Calu3 (cell line): ENCODE measurements around the gene FOXK1. TPM values are rescaled to one million over a fixed set of nuclear protein-coding genes. Genes with fewer than 3 reads are reported as not detected.
A peak's percentile ranks its signal among the peaks of the same experiment; 100 is the strongest.

Source experiments
- BruUV-seq: library from RNA; stranded (reverse); fragments of 400-500 nt; replicated peaks from 2 replicates; lab custom pipeline; 2021; lab: Mats Ljungman, UMichigan
- CTCF ChIA-PET: fragments of 300-600 bp; sonication (Branson Sonifier 250); formaldehyde crosslinking; loops from one replicate; lab custom pipeline; 2022; ENCODE audit warnings: antibody characterized with exemption; lab: Charles Lee
- DNase-seq: peaks from one replicate; pipeline ENCODE4 v3.0.0; 2022
- H3K27ac Mint-ChIP-seq: one replicate; pipeline ENCODE4 v1.8.0; 2022; ENCODE audit warnings: mixed read lengths; ENCODE audit not compliant: unreplicated experiment
- H3K27me3 Mint-ChIP-seq: one replicate; pipeline ENCODE4 v1.8.0; 2022; ENCODE audit warnings: mixed read lengths; ENCODE audit not compliant: unreplicated experiment
- H3K36me3 Mint-ChIP-seq: one replicate; pipeline ENCODE4 v1.8.0; 2022; ENCODE audit warnings: mild to moderate bottlenecking, moderate library complexity, mixed read lengths; ENCODE audit not compliant: insufficient read depth, unreplicated experiment
- H3K4me1 Mint-ChIP-seq: one replicate; pipeline ENCODE4 v1.8.0; 2022; ENCODE audit warnings: mild to moderate bottlenecking, low read depth, mixed read lengths; ENCODE audit not compliant: unreplicated experiment
- H3K4me3 Mint-ChIP-seq: one replicate; pipeline ENCODE4 v1.8.0; 2022; ENCODE audit warnings: mild to moderate bottlenecking, low read depth, moderate library complexity, mixed read lengths; ENCODE audit not compliant: unreplicated experiment
- H3K9me3 Mint-ChIP-seq: one replicate; pipeline ENCODE4 v1.8.0; 2022; ENCODE audit warnings: low read depth, mixed read lengths; ENCODE audit not compliant: unreplicated experiment
- intact Hi-C: fragments of 100-400 bp; cut with micrococcal nuclease; formaldehyde crosslinking; loops from one replicate; pipeline ENCODE4 v1.10.0; 2022; ENCODE audit not compliant: unreplicated experiment
- total RNA-seq: library from RNA; stranded (reverse); gene quantifications from 2 replicates; pipeline ENCODE4 v1.2.3, GENCODE V29; 2022
- TF ChIP-seq, protein P1 (sequence below): fragments of 200-600 bp; IDR thresholded peaks from one replicate; pipeline ENCODE4 v1.8.0; 2022; ENCODE audit warnings: antibody characterized with exemption; ENCODE audit not compliant: unreplicated experiment

The FOXK1 gene
- total RNA-seq, 1 experiment from 2014 or later = 65.9 TPM

DNA sequence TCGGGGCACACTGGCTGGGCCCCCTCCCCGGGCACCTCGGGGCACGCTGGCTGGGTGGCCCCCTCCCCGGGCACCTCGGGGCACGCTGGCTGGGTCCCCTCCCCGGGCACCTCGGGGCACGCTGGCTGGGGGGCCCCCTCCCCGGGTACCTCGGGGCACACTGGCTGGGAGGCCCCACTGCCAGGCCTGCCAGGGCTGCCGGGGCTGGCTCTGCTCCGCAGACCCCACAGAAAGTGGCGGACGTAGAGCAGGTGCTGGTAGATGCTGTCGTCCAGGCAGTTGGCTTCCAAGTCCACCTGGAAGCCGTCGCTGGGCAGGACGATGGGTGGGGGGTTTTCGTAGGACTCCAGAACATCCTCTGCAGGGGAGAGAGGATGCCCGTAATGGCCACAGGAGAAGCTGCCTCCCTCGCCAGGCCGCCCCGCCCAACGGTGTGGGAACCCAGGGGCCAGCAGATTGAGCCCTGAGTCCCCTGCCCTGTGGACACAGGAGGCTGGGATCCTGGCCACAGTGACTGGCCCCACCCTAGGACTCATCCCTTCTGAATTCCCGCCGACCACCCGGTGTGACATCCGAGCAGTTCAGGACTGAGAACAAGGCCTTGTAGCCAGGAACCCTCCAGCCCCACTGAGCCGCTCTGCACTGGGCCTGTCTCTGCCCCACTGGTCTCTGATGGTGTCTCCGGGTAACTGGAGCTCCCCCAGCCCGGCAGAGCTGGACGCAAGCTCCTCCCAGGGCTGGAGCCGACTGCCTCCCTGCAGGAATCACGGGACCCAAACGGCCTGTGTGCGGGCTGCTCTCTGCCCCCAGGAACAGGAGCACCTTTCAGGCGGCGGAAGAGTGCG, 121.5 kb downstream of the FOXK1 start:
- Mint-ChIP-seq H3K27me3 (peaks cover 28% of the 10 kb centered on the region), H3K4me3 (no peak overlapping the region), H3K36me3 (peaks cover 22% of the 10 kb centered on the region), H3K4me1 (no peaks in the 10 kb centered on the region), H3K27ac (no peak overlapping the region), H3K9me3 (no peaks in the 10 kb centered on the region)
- no peak for DNase-seq
- BruUV-seq = no TSS peak
- TF ChIP-seq, protein P1, sequence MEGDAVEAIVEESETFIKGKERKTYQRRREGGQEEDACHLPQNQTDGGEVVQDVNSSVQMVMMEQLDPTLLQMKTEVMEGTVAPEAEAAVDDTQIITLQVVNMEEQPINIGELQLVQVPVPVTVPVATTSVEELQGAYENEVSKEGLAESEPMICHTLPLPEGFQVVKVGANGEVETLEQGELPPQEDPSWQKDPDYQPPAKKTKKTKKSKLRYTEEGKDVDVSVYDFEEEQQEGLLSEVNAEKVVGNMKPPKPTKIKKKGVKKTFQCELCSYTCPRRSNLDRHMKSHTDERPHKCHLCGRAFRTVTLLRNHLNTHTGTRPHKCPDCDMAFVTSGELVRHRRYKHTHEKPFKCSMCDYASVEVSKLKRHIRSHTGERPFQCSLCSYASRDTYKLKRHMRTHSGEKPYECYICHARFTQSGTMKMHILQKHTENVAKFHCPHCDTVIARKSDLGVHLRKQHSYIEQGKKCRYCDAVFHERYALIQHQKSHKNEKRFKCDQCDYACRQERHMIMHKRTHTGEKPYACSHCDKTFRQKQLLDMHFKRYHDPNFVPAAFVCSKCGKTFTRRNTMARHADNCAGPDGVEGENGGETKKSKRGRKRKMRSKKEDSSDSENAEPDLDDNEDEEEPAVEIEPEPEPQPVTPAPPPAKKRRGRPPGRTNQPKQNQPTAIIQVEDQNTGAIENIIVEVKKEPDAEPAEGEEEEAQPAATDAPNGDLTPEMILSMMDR = no peak
- intact Hi-C loops = no loop called here
- CTCF ChIA-PET = no interaction called here

DNA sequence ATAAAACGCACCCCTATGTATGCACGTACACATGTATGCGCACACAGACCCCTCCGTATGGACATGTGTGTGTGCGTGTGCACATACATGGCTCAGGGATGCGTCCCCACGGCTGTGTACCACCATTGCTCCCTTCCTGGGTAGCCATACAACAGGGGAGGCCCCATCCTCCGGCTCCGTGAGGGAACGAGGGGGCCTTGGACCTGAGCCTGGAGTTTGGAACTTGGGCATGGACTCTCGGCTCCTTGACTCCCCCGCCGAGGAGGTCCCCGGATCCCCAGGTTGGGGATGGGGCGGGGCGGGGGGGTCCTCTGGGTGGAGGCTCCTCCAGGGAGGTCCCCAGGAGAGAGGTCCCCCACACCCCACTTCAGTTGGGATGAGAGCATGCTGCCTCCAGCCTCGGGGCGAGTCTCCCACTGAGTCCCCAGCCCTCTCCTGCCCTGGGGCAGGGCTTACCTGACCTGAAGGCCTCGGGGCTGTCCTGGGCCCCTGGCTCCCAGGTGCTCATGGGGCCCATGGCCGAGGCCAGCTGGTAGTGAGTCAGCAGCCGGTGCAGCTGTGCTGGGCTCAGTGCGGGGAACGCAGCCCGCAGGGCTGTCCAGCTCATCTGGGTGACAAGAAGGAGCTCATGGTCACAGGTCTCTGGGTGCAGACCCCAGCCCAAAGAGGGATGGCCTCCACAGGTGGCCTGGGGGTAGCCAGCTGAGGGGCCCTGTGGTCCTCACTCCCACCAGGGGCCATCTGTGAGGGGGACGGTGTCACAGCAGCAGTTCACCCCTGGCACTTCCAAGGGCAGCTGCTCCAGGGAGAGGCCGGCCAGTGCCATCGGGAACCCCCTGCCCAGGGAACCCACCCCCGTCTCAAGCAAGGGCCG, 123.3 kb downstream of the FOXK1 start:
- peaks cover 9% of the 10 kb centered on the region for H3K36me3 Mint-ChIP-seq
- TF ChIP-seq, protein P1 = no peak
- no peak overlapping the region for H3K4me3 Mint-ChIP-seq
- no peaks in the 10 kb centered on the region for H3K4me1 Mint-ChIP-seq
- intact Hi-C loops = no loop called here
- H3K9me3 Mint-ChIP-seq = no peaks in the 10 kb centered on the region
- H3K27ac Mint-ChIP-seq = no peak overlapping the region
- H3K27me3 Mint-ChIP-seq = peaks cover 35% of the 10 kb centered on the region
- peak; percentile 27 for DNase-seq
- BruUV-seq = no TSS peak
- CTCF ChIA-PET = interaction anchor here (0.6 to 1.5 kb wide), 4 partner anchors 9 to 30 kb away, joined by 3 to 4 read pairs (median 3); partner anchors contain the start of gene AP5Z1

DNA sequence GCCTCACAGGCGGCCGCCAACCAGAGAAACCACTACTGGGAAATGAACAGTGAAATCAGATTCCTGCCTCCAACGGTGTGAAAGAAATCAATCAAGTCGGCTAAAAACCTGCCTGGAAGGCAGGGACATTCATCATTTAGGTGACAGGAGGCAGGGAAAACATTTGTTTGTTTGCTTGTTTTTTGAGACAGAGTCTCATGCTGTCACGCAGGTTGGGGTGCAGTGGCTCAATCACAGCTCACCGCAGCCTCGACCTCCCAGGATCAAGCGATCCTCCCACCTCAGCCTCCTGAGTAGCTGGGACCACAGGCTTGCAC, 123.8 kb downstream of the FOXK1 start:
- Mint-ChIP-seq H3K27me3 (peaks cover 35% of the 10 kb centered on the region), H3K27ac (no peak overlapping the region), H3K4me3 (no peak overlapping the region), H3K4me1 (no peaks in the 10 kb centered on the region), H3K36me3 (peaks cover 6% of the 10 kb centered on the region), H3K9me3 (no peaks in the 10 kb centered on the region)
- TF ChIP-seq, protein P1 = no peak
- BruUV-seq = no TSS peak
- CTCF ChIA-PET = interaction anchor here (0.6 to 1.5 kb wide), 3 partner anchors 11 to 139 kb away, joined by 3 to 7 read pairs (median 4); no protein-coding TSS in a partner anchor
- no peak for DNase-seq
- intact Hi-C loops = no loop called here

DNA sequence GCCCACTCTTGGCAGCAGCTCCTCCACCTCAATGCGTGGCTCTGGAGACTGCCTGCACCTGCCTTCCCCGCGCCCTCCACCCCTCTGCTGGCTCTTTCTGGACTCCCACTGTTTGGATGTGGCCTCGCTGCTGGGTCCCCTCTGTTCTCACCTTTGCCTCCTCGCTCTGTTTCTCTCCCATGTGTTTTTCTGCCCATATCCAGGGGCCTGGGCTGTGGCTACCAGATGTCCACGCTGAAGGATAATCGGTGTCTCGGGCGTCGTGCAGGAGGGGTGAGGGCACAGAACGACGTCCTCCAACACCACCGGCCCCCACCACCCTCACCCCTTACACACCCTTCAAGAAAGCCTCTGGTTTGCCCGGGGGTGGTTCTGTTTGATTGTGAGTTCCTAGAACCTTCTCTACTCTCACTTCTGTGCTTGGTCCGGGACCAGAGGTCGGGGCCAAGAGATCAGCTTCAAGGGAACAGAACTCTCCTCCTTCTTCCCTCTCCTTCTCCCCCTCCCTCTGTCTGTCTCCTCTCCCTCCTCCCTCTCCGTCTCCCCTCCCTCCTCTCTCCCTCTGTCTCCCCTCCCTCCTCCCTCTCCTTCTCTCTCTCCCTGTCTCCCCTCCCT, 125.0 kb downstream of the FOXK1 start:
- CTCF ChIA-PET = no interaction called here
- Mint-ChIP-seq H3K4me1 (no peaks in the 10 kb centered on the region), H3K27ac (no peak overlapping the region), H3K36me3 (no peaks in the 10 kb centered on the region), H3K9me3 (no peaks in the 10 kb centered on the region), H3K4me3 (no peak overlapping the region), H3K27me3 (peaks cover 36% of the 10 kb centered on the region)
- no peak for DNase-seq
- no TSS peak for BruUV-seq
- intact Hi-C loops = no loop called here
- TF ChIP-seq, protein P1 = no peak
